ENCODE data around the gene FTH1.

GRCh38 chr11:61918938-61919704 lies 48.3 kb downstream of the FTH1 start:
- no peak for TF ChIP-seq SIN3A (IDR thresholded peaks at IDR 0.05; ENCODE audit: borderline replicate concordance, insufficient read depth, low read depth, low read length)
- no peak for TF ChIP-seq CTCF (IDR thresholded peaks at IDR 0.05)
- no peak for TF ChIP-seq REST (IDR thresholded peaks at IDR 0.05; ENCODE audit: insufficient read depth in 1 of 2, low read depth in 2 of 2, low read length in 1 of 2)

Measured in Panc1 (cell line).